Lower lobe of right lung (tissue), 2 donors: ENCODE data around the gene TBC1D4. TPM values are rescaled to one million over a fixed set of nuclear protein-coding genes. Genes with fewer than 3 reads are reported as not detected.
A peak's percentile ranks its signal among the peaks of the same experiment; 100 is the strongest.
"Not testable (repeated sequence)": the region's sequence is repeated elsewhere in the genome, so short reads cannot be mapped to it uniquely, and the experiment has no call there.

Experiments used
- ATAC-seq, 2 donors: fragments of 200-7000 bp; cut with Tn5 transposase; one replicate each; pipeline ENCODE4 v1.9.1; 2020 to 2022; ENCODE audit warnings: mild to moderate bottlenecking in 2 of 2, moderate library complexity in 2 of 2
- DNase-seq: peaks from one replicate; pipeline ENCODE4 v3.0.0-alpha.2; 2020
- H3K27ac ChIP-seq: fragments of 200-600 bp; one replicate; pipeline ENCODE4 v1.8.0; 2022
- H3K27me3 ChIP-seq: fragments of 200-600 bp; one replicate; pipeline ENCODE4 v1.8.0; 2022; ENCODE audit warnings: low read depth
- H3K36me3 ChIP-seq: fragments of 200-600 bp; one replicate; pipeline ENCODE4 v1.8.0; 2022; ENCODE audit warnings: mild to moderate bottlenecking
- H3K4me1 ChIP-seq: fragments of 200-600 bp; one replicate; pipeline ENCODE4 v1.8.0; 2022
- H3K4me3 ChIP-seq: fragments of 200-600 bp; one replicate; pipeline ENCODE4 v1.8.0; 2022; ENCODE audit warnings: mild to moderate bottlenecking
- H3K9me3 ChIP-seq: fragments of 200-600 bp; one replicate; pipeline ENCODE4 v1.8.0; 2022
- intact Hi-C: fragments of 100-400 bp; cut with DNase I; formaldehyde crosslinking; loops from one replicate; pipeline ENCODE4 v1.11.0; 2022
- total RNA-seq: library from RNA; stranded (reverse); fragmentation: NEBNext Ultra II Directional; extraction: Animal tissue kit (Norgen Biotek cat#: 25700); gene quantifications from one replicate; pipeline ENCODE4 v1.2.1, GENCODE V29; 2021
- TF ChIP-seq, protein P1 (sequence below): fragments of 200-600 bp; IDR thresholded peaks from one replicate; pipeline ENCODE4 v1.8.0; 2022; ENCODE audit warnings: antibody characterized with exemption, mild to moderate bottlenecking
- donor health status: DM: no; HTN: yes; CAD: no; lungs with severe emphysema.

TBC1D4 gene
- total RNA-seq, 1 donor from 2014 or later, result 30.4 TPM

DNA sequence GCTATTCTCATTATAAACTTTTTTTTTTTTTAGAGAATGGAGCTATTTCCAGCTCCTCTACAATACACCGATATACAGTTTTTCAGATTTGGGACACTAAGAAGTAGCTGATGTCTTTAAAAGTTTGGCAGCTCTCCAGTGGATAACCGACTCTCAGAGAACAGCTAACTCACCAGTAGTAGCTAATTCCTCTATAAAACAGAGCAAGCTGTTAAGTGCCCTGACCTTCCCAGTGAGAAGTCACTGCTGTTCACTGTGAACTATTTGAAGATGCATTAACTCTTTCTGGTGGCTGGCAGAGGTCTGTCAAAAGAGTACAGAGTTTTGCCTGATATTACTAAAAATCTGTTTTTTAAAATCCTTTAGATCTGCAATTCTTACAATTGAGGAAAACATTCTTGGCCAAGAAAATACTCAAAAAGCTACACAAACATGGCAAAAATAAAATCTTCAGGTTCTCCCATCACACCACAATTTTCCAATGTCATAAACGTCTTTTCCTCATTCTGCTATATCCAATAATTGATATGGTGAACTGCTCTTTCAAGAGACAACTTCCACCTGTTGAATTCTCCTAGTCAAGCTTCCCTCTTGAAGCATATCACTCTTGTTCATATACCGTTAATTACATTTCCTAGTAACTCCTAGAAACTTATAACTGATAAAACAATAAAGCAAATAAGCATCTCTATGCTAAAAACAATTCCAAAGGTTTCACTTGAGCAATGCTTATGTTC is 44.2 kb downstream of the TBC1D4 start:
- Histone ChIP-seq H3K9me3 (no peaks in the 10 kb centered on the region), H3K27ac (no peak overlapping the region), H3K27me3 (no peaks in the 10 kb centered on the region), H3K4me3 (no peak overlapping the region), H3K36me3 (no peaks in the 10 kb centered on the region), H3K4me1 (no peaks in the 10 kb centered on the region)
- ATAC-seq, result no peak
- TF ChIP-seq, protein P1, sequence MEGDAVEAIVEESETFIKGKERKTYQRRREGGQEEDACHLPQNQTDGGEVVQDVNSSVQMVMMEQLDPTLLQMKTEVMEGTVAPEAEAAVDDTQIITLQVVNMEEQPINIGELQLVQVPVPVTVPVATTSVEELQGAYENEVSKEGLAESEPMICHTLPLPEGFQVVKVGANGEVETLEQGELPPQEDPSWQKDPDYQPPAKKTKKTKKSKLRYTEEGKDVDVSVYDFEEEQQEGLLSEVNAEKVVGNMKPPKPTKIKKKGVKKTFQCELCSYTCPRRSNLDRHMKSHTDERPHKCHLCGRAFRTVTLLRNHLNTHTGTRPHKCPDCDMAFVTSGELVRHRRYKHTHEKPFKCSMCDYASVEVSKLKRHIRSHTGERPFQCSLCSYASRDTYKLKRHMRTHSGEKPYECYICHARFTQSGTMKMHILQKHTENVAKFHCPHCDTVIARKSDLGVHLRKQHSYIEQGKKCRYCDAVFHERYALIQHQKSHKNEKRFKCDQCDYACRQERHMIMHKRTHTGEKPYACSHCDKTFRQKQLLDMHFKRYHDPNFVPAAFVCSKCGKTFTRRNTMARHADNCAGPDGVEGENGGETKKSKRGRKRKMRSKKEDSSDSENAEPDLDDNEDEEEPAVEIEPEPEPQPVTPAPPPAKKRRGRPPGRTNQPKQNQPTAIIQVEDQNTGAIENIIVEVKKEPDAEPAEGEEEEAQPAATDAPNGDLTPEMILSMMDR, result no peak
- intact Hi-C loops, result no loop called here
- DNase-seq, result no peak

DNA sequence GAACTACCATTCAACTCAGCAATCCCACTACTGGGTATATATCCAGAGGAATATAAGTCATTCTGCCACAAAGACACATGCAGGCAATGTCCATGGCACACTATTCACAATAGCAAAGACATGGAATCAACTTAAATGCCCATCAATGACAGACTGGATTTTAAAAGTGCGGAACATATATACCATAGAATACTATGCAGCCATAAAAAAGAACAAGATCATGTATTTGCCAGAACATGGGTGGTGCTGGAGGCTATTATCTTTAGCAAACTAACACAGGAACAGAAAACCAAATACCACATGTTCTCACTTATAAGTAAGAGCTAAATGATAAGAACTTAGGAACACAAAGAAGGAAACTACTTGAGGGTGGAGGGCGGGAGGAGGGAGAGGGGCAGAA is 47.8 kb downstream of the TBC1D4 start:
- intact Hi-C loops, ATAC-seq, H3K36me3 ChIP-seq, H3K27ac ChIP-seq, H3K27me3 ChIP-seq, H3K4me3 ChIP-seq, H3K9me3 ChIP-seq, DNase-seq: not testable (repeated sequence)
- H3K4me1 ChIP-seq, result peaks cover 11% of the 10 kb centered on the region

DNA sequence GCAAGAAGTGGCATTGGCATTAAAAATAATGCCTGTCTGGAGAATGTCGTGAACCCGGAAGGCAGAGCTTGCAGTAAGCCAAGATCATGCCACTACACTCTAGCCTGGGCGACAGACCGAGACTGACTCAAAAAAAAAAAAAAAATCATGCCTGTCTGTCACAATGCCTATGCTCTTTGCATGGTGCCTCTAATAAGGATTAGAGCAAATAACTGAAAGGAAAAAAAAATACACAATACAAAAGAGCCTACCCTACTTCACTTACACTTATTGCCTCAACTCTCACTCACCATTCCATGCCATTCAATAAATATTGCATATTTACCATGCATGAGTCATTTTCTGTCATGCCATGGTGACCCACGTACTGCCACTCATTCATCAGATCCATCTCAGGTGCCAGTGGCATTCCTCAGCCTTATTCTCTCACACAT is 49.1 kb downstream of the TBC1D4 start:
- intact Hi-C loops, result no loop called here
- DNase-seq (no peak), ATAC-seq (peak; percentile 29 to 66)
- Histone ChIP-seq H3K4me1 (peaks cover 11% of the 10 kb centered on the region), H3K9me3 (no peaks in the 10 kb centered on the region), H3K36me3 (no peaks in the 10 kb centered on the region), H3K4me3 (no peak overlapping the region), H3K27ac (no peak overlapping the region), H3K27me3 (no peaks in the 10 kb centered on the region)
- TF ChIP-seq, protein P1, result no peak

DNA sequence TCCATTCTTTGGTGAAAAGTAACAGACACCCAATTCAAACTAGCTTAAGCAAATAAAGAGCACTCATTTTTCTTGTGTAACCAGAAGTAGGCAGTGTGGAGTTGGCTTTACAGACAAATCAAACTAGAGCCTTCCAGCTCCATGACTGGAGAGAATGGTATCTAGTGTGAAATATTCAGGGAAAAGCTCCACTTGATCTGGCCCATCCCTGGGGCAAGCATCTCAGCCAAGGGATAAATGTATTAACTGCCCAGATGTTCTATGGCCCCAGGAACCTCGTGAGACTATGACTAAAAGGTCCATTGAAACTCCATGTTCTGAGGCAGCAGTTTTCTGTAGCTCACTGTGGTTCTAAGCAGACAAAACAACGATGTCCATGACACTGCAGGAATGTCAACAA is 49.9 kb downstream of the TBC1D4 start:
- Histone ChIP-seq H3K9me3 (no peaks in the 10 kb centered on the region), H3K27me3 (no peaks in the 10 kb centered on the region), H3K27ac (no peak overlapping the region), H3K4me1 (peaks cover 11% of the 10 kb centered on the region), H3K4me3 (no peak overlapping the region), H3K36me3 (no peaks in the 10 kb centered on the region)
- no peak for DNase-seq
- TF ChIP-seq, protein P1, result no peak
- intact Hi-C loops, result no loop called here
- ATAC-seq, result peak in 1 of 2 donors; percentile 49

DNA sequence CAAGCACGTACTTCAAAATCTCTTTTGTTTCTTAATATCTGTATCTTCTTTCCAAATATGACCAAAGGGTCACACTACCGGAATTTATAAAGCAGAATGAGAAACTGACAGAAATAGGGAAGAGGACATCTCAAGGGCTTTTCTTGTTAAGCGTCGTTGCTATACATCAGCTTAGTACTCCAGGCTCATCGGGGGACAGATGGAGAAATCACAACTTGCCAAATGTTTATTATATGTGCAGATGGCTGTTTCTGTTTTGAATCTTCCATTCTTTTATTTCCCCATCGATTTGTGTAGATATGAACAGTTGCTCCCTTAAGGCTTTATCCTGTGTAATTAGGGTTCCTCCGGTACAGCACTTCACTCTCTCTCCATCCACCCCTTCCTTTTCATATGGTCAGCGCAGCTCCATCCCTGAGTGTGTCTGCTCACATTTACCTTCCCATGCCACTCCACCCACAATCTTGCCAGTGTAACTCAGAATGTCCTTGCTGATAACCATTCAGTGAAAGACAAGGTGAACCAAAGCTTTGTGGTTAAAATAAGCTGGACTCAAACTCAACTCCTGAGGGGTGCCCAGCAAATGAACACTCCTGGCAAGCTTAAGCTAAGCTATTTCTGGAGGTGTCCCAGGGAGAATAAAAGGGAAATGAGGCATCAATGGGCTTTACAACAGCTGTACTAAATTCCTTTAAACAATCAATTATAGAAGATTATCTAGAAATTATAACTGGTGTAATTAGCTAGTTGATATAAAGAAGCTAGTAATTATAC is 51.3 kb downstream of the TBC1D4 start:
- H3K4me1 ChIP-seq, result peaks cover 11% of the 10 kb centered on the region
- intact Hi-C loops, result no loop called here
- DNase-seq (no peak), ATAC-seq (no peak)
- TF ChIP-seq, protein P1, result no peak
- no peak overlapping the region for H3K4me3 ChIP-seq
- H3K27me3 ChIP-seq, result no peaks in the 10 kb centered on the region
- H3K27ac ChIP-seq, result no peak overlapping the region
- no peaks in the 10 kb centered on the region for H3K36me3 ChIP-seq
- H3K9me3 ChIP-seq, result no peaks in the 10 kb centered on the region

DNA sequence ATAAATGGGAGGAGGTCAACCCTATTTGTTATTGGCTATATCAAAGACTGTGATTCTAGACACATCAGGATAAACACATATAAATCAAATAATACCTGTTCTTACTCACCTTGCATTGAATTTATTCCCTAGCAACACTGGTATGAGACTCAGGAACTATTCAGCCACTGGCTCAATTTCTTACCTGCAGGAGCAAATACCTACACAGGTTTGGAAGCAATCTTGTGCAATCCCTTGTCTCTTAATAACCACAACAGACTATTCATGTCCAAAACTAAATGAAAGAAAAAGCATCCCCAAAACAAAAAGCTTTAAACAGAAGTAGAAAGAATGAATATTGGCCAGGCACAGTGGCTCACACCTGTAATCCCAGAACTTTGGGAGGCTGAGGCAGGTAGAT is 55.5 kb downstream of the TBC1D4 start:
- DNase-seq (no peak), ATAC-seq (peak in 1 of 2 donors; percentile 29)
- H3K27ac ChIP-seq, result no peak overlapping the region
- no peaks in the 10 kb centered on the region for H3K9me3 ChIP-seq
- H3K36me3 ChIP-seq, result no peaks in the 10 kb centered on the region
- H3K4me1 ChIP-seq, result peaks cover 15% of the 10 kb centered on the region
- intact Hi-C loops, result no loop called here
- TF ChIP-seq, protein P1, result no peak
- no peak overlapping the region for H3K4me3 ChIP-seq
- H3K27me3 ChIP-seq, result no peaks in the 10 kb centered on the region
